Activated naive CD4-positive, alpha-beta T cell treated with anti-CD3 and anti-CD28 coated beads, Interleukin-2, amount 50 U/mL, for 24 hours (primary cell): ENCODE measurements around the gene SLC2A4RG.

Experiments used
- H3K27ac Mint-ChIP-seq: one replicate; pipeline ENCODE4 v1.8.0; 2021; ENCODE audit warnings: mild to moderate bottlenecking, mixed read lengths
- H3K27me3 Mint-ChIP-seq: one replicate; pipeline ENCODE4 v1.8.0; 2021; ENCODE audit warnings: mixed read lengths
- H3K36me3 Mint-ChIP-seq: one replicate; pipeline ENCODE4 v1.8.0; 2021; ENCODE audit warnings: mixed read lengths
- H3K4me1 Mint-ChIP-seq: one replicate; pipeline ENCODE4 v1.8.0; 2021; ENCODE audit warnings: mixed read lengths
- H3K4me3 Mint-ChIP-seq: one replicate; pipeline ENCODE4 v1.8.0; 2021; ENCODE audit warnings: mild to moderate bottlenecking, mixed read lengths
- H3K9me3 Mint-ChIP-seq: one replicate; pipeline ENCODE4 v1.8.0; 2021; ENCODE audit warnings: mixed read lengths

Gene SLC2A4RG

DNA sequence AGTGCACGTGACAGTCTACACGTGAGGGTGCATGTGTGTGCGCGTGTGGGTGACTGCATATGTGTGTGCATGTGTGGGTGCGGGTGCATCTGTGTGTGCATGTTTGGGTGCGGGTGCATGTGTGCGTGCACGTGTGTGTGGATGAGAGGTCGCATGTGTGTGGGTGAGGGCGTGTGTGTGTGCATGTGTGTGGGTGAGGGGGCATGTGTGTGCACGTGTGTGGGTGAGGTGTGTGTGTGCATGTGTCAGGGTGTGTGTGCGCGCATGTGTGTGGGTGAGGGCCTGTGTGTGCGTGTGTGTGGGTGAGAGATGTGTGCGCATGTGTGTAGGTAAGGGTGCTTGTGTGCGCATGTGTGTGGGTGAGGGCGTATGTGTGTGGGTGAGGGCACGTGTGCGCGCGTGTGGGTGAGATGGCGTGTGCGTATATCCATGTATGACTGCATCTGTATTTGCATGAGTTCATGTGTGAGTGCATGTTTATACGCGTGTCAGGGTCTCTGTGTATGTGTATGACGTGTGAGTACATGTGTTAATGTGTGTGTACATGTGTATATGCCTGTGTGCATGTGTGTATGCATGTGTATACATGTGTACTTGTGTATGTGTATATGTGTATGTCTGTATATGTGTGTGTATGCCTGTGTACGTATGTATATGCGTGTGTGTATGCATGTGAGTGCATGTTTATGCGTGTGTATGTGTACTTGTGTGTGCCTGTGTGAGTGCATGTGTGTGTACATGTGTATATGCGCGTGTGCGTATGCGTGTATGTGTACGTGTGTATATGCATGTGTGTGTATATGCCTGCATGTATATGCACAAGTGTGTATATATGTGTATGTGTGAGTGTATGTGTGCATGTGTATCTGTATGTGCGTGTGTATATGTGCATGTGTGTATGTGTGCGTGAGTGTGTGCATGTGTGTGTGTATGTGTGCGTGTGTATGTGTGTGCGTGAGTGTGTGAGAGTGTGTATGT, 7.2 kb upstream of the SLC2A4RG start:
- Mint-ChIP-seq H3K4me1 (peaks cover 39% of the 10 kb centered on the region), H3K4me3 (no peak overlapping the region), H3K9me3 (no peaks in the 10 kb centered on the region), H3K27me3 (no peaks in the 10 kb centered on the region), H3K27ac (no peak overlapping the region), H3K36me3 (peaks cover 15% of the 10 kb centered on the region)

GRCh38 chr20:63733117-63733516, 6.5 kb upstream of the SLC2A4RG start:
- Mint-ChIP-seq H3K9me3 (no peaks in the 10 kb centered on the region), H3K36me3 (peaks cover 12% of the 10 kb centered on the region), H3K4me1 (peaks cover 34% of the 10 kb centered on the region), H3K27ac (no peak overlapping the region), H3K27me3 (no peaks in the 10 kb centered on the region), H3K4me3 (no peak overlapping the region)

DNA sequence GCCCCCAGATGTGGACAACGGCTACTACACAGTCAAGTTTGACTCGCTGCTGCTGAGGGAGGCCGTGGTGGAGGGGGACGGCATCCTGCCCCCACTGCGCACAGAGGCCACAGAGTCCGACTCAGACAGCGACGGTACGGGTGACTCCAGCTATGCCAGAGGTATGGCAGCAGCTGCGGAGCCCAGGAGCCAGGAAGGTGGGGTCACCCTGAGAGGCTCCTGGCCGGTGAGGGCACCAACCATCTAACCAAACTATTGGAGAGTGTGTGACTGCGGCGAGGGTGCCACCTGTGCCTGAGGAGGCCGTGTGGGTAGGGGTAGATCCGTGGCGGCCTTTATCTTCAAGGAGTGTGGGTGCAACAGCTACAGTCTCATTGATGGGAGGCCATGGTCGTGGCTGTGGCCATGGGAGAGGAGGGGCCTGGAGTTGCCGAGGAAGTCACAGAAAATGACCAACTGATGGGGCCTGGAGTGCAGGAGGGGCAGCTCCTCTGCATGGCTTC, 5.9 kb upstream of the SLC2A4RG start:
- Mint-ChIP-seq H3K27me3 (no peaks in the 10 kb centered on the region), H3K27ac (no peak overlapping the region), H3K4me1 (peaks cover 29% of the 10 kb centered on the region), H3K36me3 (peaks cover 9% of the 10 kb centered on the region), H3K4me3 (no peak overlapping the region), H3K9me3 (no peaks in the 10 kb centered on the region)

DNA sequence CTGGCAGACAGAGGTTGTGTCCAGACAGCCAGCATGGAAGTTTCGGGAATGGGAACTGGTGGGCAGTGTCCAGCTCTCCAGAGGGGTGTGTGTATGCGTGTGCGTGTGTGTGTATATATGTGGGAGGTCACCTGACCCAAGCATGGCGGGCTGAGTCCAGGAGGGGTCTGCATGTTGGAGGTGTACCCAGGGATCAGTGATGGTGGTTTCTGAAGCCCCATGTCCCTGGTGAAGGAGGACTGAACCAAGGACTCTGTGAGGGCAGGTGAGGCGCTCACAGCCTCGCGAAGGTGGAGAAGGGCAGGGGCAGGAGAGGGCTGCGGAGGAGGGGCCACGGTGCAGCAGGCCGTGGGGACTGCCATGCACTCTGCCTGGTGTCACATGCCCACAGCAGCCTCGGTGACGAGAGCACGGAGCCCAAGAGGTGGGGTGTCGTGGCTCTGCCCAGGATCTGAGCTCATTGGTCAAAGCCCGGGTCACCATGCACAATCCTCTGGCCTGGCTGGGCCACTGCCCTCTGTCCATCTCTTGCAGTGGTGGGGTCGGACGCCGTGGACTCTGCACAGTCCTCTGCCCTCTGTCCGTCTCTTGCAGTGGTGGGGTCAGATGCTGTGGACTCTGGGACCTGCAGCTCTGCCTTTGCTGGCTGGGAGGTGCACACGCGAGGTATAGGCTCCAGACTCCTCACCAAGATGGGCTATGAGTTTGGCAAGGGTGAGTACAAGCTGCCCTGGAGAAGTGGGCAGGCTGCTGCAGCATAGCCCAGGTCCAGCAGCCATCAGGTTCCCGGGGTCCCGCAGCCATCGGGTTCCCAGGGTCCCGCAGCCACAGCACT, 5.2 kb upstream of the SLC2A4RG start:
- Mint-ChIP-seq H3K27ac (no peak overlapping the region), H3K4me1 (peaks cover 27% of the 10 kb centered on the region), H3K36me3 (peaks cover 9% of the 10 kb centered on the region), H3K4me3 (no peak overlapping the region), H3K27me3 (no peaks in the 10 kb centered on the region), H3K9me3 (no peaks in the 10 kb centered on the region)

DNA sequence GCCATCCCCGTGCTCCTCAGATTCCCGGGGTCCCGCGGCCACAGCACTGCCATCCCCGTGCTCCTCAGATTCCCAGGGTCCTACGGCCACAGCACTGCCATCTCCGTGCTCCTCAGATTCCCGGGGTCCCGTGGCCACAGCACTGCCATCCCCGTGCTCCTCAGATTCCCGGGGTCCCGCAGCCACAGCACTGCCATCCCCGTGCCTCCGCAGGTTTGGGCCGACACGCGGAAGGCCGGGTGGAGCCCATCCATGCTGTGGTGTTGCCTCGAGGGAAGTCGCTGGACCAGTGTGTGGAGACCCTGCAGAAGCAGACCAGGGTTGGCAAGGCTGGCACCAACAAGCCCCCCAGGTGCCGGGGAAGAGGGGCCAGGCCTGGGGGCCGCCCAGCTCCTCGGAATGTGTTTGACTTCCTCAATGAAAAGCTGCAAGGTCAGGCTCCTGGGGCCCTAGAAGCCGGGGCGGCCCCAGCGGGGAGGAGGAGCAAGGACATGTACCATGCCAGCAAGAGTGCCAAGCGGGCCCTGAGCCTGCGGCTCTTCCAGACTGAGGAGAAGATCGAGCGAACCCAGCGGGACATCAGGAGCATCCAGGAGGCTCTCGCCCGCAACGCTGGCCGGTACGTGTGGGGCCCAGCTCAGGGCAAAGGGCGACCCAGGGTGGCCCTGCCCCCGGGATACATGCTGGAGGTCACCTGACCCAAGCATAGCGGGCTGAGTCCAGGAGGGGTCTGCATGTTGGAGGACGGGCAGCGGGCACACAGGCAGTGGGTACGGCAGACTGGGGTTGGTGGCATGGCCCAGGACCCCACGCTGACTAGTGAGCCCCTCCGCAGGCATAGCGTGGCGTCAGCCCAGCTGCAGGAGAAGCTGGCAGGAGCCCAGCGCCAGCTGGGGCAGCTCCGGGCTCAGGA, 4.4 kb upstream of the SLC2A4RG start:
- peak overlapping the region; percentile 51 for H3K27ac Mint-ChIP-seq
- peaks cover 6% of the 10 kb centered on the region for H3K36me3 Mint-ChIP-seq
- H3K9me3 Mint-ChIP-seq = no peaks in the 10 kb centered on the region
- H3K4me1 Mint-ChIP-seq = peaks cover 27% of the 10 kb centered on the region
- H3K4me3 Mint-ChIP-seq = peak overlapping the region; percentile 11
- H3K27me3 Mint-ChIP-seq = no peaks in the 10 kb centered on the region

- H3K4me1 Mint-ChIP-seq = peaks cover 27% of the 10 kb centered on the region
- peaks cover 4% of the 10 kb centered on the region for H3K36me3 Mint-ChIP-seq
- no peaks in the 10 kb centered on the region for H3K27me3 Mint-ChIP-seq
- no peaks in the 10 kb centered on the region for H3K9me3 Mint-ChIP-seq
- H3K27ac Mint-ChIP-seq = peak within 1 kb of the TSS; percentile 23
- peak within 1 kb of the TSS; percentile 81 for H3K4me3 Mint-ChIP-seq
These were observed 3.5 kb upstream of the SLC2A4RG start, which contains the start of gene LIME1 for GRCh38 chr20:63735859-63736718. Gene LIME1 (plus strand): TSS chr20:63736664. CDS start chr20:63737550, 886 bp downstream.

DNA sequence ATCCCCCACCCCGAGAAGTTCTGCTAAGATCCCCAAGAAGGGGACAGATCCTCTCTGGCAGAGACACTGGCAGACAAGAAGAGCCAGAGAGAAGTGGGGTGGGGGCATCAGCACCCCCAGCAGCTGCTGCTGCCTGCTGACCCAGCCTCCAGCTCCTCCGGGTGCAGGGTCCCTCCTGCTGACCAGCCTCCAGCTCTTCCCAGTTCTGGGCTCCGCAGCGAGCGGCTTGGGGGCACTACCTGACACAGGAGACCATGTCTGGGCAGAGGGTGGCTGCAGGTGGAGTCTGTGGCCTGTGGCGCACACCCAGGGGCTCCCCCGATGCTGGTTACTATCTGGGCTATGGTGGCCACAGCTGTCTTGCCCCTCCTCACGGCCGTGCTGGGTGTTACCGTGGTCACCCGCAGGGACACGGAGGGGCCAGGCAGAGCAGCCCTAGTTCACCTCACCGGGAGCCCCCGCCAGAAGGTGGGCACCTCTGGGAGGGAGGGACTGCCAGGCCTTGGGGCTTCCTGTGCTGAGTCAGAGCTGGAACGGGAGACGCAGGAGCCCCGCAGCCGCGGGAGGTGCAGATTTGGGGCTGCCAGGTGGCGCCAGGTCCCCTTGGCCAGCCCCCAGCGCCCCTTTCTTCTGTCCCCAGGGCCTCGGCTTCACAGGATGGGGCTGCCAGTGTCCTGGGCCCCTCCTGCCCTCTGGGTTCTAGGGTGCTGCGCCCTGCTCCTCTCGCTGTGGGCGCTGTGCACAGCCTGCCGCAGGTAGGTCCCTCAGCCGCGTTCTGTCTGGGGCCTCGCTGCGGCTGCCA, 2.5 kb upstream of the SLC2A4RG start:
- H3K4me3 Mint-ChIP-seq = peak overlapping the region; percentile 81
- no peaks in the 10 kb centered on the region for H3K27me3 Mint-ChIP-seq
- peaks cover 27% of the 10 kb centered on the region for H3K4me1 Mint-ChIP-seq
- H3K36me3 Mint-ChIP-seq = peaks cover 4% of the 10 kb centered on the region
- no peak overlapping the region for H3K27ac Mint-ChIP-seq
- H3K9me3 Mint-ChIP-seq = no peaks in the 10 kb centered on the region

DNA sequence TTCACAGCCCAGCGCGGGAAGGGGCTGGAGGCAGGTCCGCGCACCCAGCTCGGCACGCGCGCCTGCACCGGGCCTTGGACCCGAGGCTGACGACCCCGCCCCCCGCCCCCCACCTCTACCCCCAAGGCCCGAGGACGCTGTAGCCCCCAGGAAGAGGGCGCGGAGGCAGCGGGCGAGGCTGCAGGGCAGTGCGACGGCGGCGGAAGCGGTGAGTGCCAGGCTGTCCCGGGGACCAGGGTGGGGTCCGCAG, 2.0 kb upstream of the SLC2A4RG start:
- H3K36me3 Mint-ChIP-seq = peaks cover 4% of the 10 kb centered on the region
- H3K27ac Mint-ChIP-seq = no peak overlapping the region
- H3K4me3 Mint-ChIP-seq = peak overlapping the region; percentile 81
- H3K27me3 Mint-ChIP-seq = no peaks in the 10 kb centered on the region
- H3K9me3 Mint-ChIP-seq = no peaks in the 10 kb centered on the region
- peaks cover 27% of the 10 kb centered on the region for H3K4me1 Mint-ChIP-seq

DNA sequence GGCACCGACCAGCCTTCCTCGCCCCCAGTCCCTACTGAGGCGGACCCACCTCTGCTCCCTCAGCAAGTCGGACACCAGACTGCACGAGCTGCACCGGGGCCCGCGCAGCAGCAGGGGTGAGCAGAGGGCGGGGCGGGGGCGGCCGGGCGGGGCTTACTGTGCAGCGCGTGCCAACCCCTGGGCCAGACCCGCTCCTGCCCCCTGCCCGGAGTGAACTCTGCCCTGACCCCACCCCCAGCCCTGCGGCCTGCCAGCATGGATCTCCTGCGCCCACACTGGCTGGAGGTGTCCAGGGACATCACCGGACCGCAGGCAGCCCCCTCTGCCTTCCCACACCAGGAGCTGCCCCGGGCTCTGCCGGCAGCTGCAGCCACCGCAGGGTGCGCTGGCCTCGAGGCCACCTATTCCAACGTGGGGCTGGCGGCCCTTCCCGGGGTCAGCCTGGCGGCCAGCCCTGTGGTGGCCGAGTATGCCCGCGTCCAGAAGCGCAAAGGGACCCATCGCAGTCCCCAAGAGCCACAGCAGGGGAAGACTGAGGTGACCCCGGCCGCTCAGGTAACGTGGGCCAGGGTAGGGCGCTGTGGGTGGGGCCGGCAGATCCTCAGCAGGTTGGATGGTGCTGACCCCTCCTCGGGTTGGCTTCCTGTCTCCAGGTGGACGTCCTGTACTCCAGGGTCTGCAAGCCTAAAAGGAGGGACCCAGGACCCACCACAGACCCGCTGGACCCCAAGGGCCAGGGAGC, 1.5 kb upstream of the SLC2A4RG start:
- Mint-ChIP-seq H3K4me1 (peaks cover 27% of the 10 kb centered on the region), H3K36me3 (peaks cover 4% of the 10 kb centered on the region), H3K9me3 (no peaks in the 10 kb centered on the region), H3K27ac (no peak overlapping the region), H3K4me3 (peak overlapping the region; percentile 42), H3K27me3 (no peaks in the 10 kb centered on the region)

GRCh38 chr20:63738687-63739129, 868 bp upstream of the SLC2A4RG start:
- peaks cover 24% of the 10 kb centered on the region for H3K4me1 Mint-ChIP-seq
- H3K4me3 Mint-ChIP-seq = peak overlapping the region; percentile 42
- H3K36me3 Mint-ChIP-seq = peaks cover 4% of the 10 kb centered on the region
- H3K27me3 Mint-ChIP-seq = no peaks in the 10 kb centered on the region
- no peak overlapping the region for H3K27ac Mint-ChIP-seq
- H3K9me3 Mint-ChIP-seq = no peaks in the 10 kb centered on the region

DNA sequence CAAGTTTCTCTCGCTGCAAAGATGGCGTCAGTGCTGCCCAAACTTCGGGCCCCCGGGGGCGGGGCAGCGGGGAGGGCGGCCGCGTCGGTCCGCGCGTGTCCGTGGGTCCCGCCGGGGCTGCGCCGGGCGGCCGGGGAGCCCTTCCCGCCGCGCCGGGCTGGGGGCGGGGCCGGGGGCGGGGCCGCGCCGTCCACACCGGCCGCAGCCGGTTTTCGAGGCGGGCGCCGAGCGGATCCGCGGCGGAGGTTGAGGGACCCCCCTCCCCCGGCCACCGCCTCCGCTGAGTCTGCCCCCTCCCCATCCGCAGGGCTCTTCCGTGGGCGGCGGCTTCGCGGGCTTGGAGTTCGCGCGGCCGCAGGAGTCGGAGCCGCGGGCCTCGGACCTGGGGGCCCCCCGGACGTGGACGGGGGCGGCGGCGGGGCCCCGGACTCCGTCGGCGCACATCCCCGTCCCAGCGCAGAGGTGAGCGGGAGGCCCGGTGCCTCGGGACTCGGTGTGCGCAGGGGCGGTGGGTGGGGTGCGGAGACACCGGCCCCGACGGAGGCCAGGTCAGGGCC, 572 bp downstream of the SLC2A4RG start:
- no peaks in the 10 kb centered on the region for H3K27me3 Mint-ChIP-seq
- peaks cover 14% of the 10 kb centered on the region for H3K4me1 Mint-ChIP-seq
- no peaks in the 10 kb centered on the region for H3K36me3 Mint-ChIP-seq
- H3K4me3 Mint-ChIP-seq = peak overlapping the region; percentile 49
- H3K9me3 Mint-ChIP-seq = no peaks in the 10 kb centered on the region
- no peak overlapping the region for H3K27ac Mint-ChIP-seq

GRCh38 chr20:63740627-63741353, 1.2 kb downstream of the SLC2A4RG start:
- Mint-ChIP-seq H3K4me3 (peak overlapping the region; percentile 49), H3K9me3 (no peaks in the 10 kb centered on the region), H3K27ac (no peak overlapping the region), H3K27me3 (no peaks in the 10 kb centered on the region), H3K36me3 (no peaks in the 10 kb centered on the region), H3K4me1 (peaks cover 10% of the 10 kb centered on the region)
